Inferior parietal cortex (tissue), 1 donor: ENCODE results near the gene EGFR.

Experiments
- DNase-seq: peaks from one replicate; pipeline ENCODE4 v3.0.0-alpha.2; 2016; ENCODE audit errors: extremely low spot score

The EGFR gene

GRCh38 chr7:55013851-55014250 is 5.0 kb upstream of the EGFR start:
- no peak for DNase-seq

GRCh38 chr7:55016061-55016745 is 2.6 kb upstream of the EGFR start:
- no peak for DNase-seq

- no peak for DNase-seq
These were observed 2.1 kb upstream of the EGFR start for GRCh38 chr7:55016746-55017090.

- no peak for DNase-seq
These were observed 976 bp upstream of the EGFR start for GRCh38 chr7:55017841-55018240.

- no peak for DNase-seq
These were observed 424 bp downstream of the EGFR start for GRCh38 chr7:55019191-55019690.

- DNase-seq = no peak
These were observed 1.1 kb downstream of the EGFR start for GRCh38 chr7:55019691-55020465.

GRCh38 chr7:55020466-55020871 is 1.7 kb downstream of the EGFR start:
- no peak for DNase-seq

- DNase-seq = no peak
These were observed 2.2 kb downstream of the EGFR start for GRCh38 chr7:55021053-55021452.

- DNase-seq = no peak
These were observed 3.5 kb downstream of the EGFR start for GRCh38 chr7:55022002-55022985.

GRCh38 chr7:55023841-55024505 is 5.2 kb downstream of the EGFR start:
- no peak for DNase-seq

- DNase-seq = no peak
These were observed 6.0 kb downstream of the EGFR start for GRCh38 chr7:55024776-55025175.

- no peak for DNase-seq
These were observed 7.4 kb downstream of the EGFR start for GRCh38 chr7:55026086-55026790.

GRCh38 chr7:55026867-55027490 is 8.2 kb downstream of the EGFR start:
- DNase-seq = no peak

GRCh38 chr7:55028011-55028410 is 9.2 kb downstream of the EGFR start:
- DNase-seq = no peak

- no peak for DNase-seq
These were observed 11.5 kb downstream of the EGFR start for GRCh38 chr7:55030314-55030713.

- DNase-seq = no peak
These were observed 12.3 kb downstream of the EGFR start for GRCh38 chr7:55031075-55031474.

- no peak for DNase-seq
These were observed 13.4 kb downstream of the EGFR start for GRCh38 chr7:55032069-55032699.

- no peak for DNase-seq
These were observed 14.5 kb downstream of the EGFR start for GRCh38 chr7:55033236-55033846.

- DNase-seq = no peak
These were observed 16.0 kb downstream of the EGFR start for GRCh38 chr7:55034776-55035175.
